Right lobe of liver (tissue), 6 donors: ENCODE data around the gene BEND7. TPM values are rescaled to one million over a fixed set of nuclear protein-coding genes. Genes with fewer than 3 reads are reported as not detected.
A peak's percentile ranks its signal among the peaks of the same experiment; 100 is the strongest.

Source experiments
- ATAC-seq, 4 donors: fragments of 200-7000 bp; cut with Tn5 transposase; one replicate each; pipeline ENCODE4 v1.9.1; 2020; ENCODE audit warnings: mild to moderate bottlenecking in 4 of 4, moderate library complexity in 4 of 4
- DNase-seq, 3 donors: peaks; one replicate each; pipeline ENCODE4 v3.0.0-alpha.2; 2020
- H3K27ac ChIP-seq, 3 donors: fragments of 200-600 bp; one replicate each; pipeline ENCODE4 v1.8.0; 2022
- H3K27me3 ChIP-seq, 2 donors: fragments of 200-600 bp; one replicate each; pipeline ENCODE4 v1.8.0; 2022
- H3K36me3 ChIP-seq, 4 donors: fragments of 200-600 bp; sonication (generic) in 1 of 4; one replicate each; pipeline versions ENCODE4 v1.5.1 to v1.8.0; 2017 to 2022; ENCODE audit warnings: control low read depth in 1 of 4
- H3K4me1 ChIP-seq, 4 donors: fragments of 200-600 bp; sonication (generic) in 1 of 4; one replicate each; pipeline versions ENCODE4 v1.5.1 to v1.8.0; 2017 to 2022; ENCODE audit warnings: control low read depth in 1 of 4
- H3K4me3 ChIP-seq, 3 donors: fragments of 200-600 bp; one replicate each; pipeline ENCODE4 v1.8.0; 2022
- H3K9me3 ChIP-seq, 4 donors: fragments of 200-600 bp; sonication (generic) in 1 of 4; one replicate each; pipeline versions ENCODE4 v1.5.1 to v1.8.0; 2017 to 2022; ENCODE audit warnings: control low read depth in 1 of 4
- CTCF ChIP-seq, 4 donors: fragments of 200-600 bp in 3 of 4; fragments of 450-650 bp in 1 of 4; IDR thresholded peaks; one replicate each; pipeline versions ENCODE4 v1.5.1 to v1.8.0; 2016 to 2022; ENCODE audit warnings: antibody characterized with exemption in 4 of 4, mild to moderate bottlenecking in 2 of 4
- POLR2A ChIP-seq: fragments of 450-650 bp; IDR thresholded peaks from one replicate; pipeline ENCODE4 v1.6.1; 2017; ENCODE audit warnings: antibody characterized with exemption, mild to moderate bottlenecking
- WGBS: methylation state at CpG from one replicate; pipeline ENCODE4 v1.1.6; 2018; ENCODE audit warnings: low coverage, low lambda C conversion rate; ENCODE audit not compliant: insufficient coverage; ENCODE audit errors: missing lambda C conversion rate; 5-methylcytosine and 5-hydroxymethylcytosine counted together
- intact Hi-C, 2 donors: fragments of 100-400 bp; cut with DNase I; formaldehyde crosslinking; loops; one replicate each; pipeline versions ENCODE4 v1.11.2 to v1.14.1; 2022
- total RNA-seq, 6 experiments: library from RNA; depleted of rRNA in 2 of 6; stranded (reverse); fragments of >200 nt in 2 of 6; fragmentation: NEBNext Ultra II Directional in 3 of 6; extraction: Animal tissue kit (Norgen Biotek cat#: 25700) in 3 of 6; gene quantifications; one replicate each; pipeline versions ENCODE4 v1.1.0 to v1.2.4, GENCODE V29; 2016 to 2023
- donor health status: DM: no; HTN: yes; CAD: no.
- donor health status: DM: no; HTN: no; CAD: no.
- donor health status: DM: no; HTN: no; CAD: no.
- donor health status: DM: no; HTN: yes; CAD: no.
- donor health status: DM: no; HTN: yes; CAD: no.

The BEND7 gene
- total RNA-seq, 6 experiments from 2014 or later, result 14.5 to 21.5 (median 15.6) TPM

- ATAC-seq (no peak), DNase-seq (no peak)
- Histone ChIP-seq H3K4me3 (no peak overlapping the region), H3K36me3 (no peaks in the 10 kb centered on the region), H3K9me3 (no peaks in the 10 kb centered on the region), H3K27me3 (no peaks in the 10 kb centered on the region), H3K4me1 (no peaks in the 10 kb centered on the region), H3K27ac (no peak overlapping the region)
- intact Hi-C loops, result no loop called here
- TF ChIP-seq CTCF (IDR thresholded peaks at IDR 0.05) (no peak), POLR2A (no peak)
- WGBS, result 90% methylated on average over 10 of the region's 10 CpGs
Measured at GRCh38 chr10:13481690-13482089, 47.1 kb downstream of the BEND7 start.

- DNase-seq (no peak), ATAC-seq (no peak)
- Histone ChIP-seq H3K4me1 (no peaks in the 10 kb centered on the region), H3K27ac (no peak overlapping the region), H3K36me3 (no peaks in the 10 kb centered on the region), H3K9me3 (no peaks in the 10 kb centered on the region), H3K27me3 (no peaks in the 10 kb centered on the region), H3K4me3 (no peak overlapping the region)
- no peak for TF ChIP-seq CTCF (IDR thresholded peaks at IDR 0.05)
- TF ChIP-seq POLR2A, result no peak
- intact Hi-C loops, result no loop called here
Measured at GRCh38 chr10:13475124-13475523, 53.7 kb downstream of the BEND7 start.

GRCh38 chr10:13473986-13474385, 54.8 kb downstream of the BEND7 start:
- intact Hi-C loops, result no loop called here
- no peaks in the 10 kb centered on the region for H3K4me1 ChIP-seq
- WGBS, result 92% methylated on average over 17 of the region's 26 CpGs

GRCh38 chr10:13472359-13472758, 56.5 kb downstream of the BEND7 start:
- Histone ChIP-seq H3K9me3 (no peaks in the 10 kb centered on the region), H3K36me3 (no peaks in the 10 kb centered on the region), H3K27me3 (no peaks in the 10 kb centered on the region), H3K4me1 (no peaks in the 10 kb centered on the region), H3K27ac (no peak overlapping the region), H3K4me3 (no peak overlapping the region)
- intact Hi-C loops, result no loop called here
- DNase-seq (no peak), ATAC-seq (no peak)
- WGBS, result 95% methylated on average over 8 of the region's 19 CpGs
- no peak for TF ChIP-seq POLR2A

More at GRCh38 chr10:13473986-13474385, 54.8 kb downstream of the BEND7 start:
- Histone ChIP-seq H3K27ac (no peak overlapping the region), H3K36me3 (no peaks in the 10 kb centered on the region), H3K4me3 (no peak overlapping the region), H3K9me3 (no peaks in the 10 kb centered on the region), H3K27me3 (no peaks in the 10 kb centered on the region)
- TF ChIP-seq CTCF (IDR thresholded peaks at IDR 0.05), result no peak
- TF ChIP-seq POLR2A, result no peak
- DNase-seq (no peak), ATAC-seq (no peak)

GRCh38 chr10:13470270-13470669, 58.5 kb downstream of the BEND7 start:
- 100% methylated on average over 1 of the region's 3 CpGs for WGBS
- intact Hi-C loops, result no loop called here
- no peaks in the 10 kb centered on the region for H3K9me3 ChIP-seq
- DNase-seq (no peak), ATAC-seq (no peak)
- H3K27me3 ChIP-seq, result no peaks in the 10 kb centered on the region
- TF ChIP-seq CTCF (IDR thresholded peaks at IDR 0.05), result peak in 1 of 4 donors; percentile 8
- TF ChIP-seq POLR2A, result no peak
- no peaks in the 10 kb centered on the region for H3K36me3 ChIP-seq
- no peak overlapping the region for H3K27ac ChIP-seq
- H3K4me1 ChIP-seq, result no peaks in the 10 kb centered on the region
- H3K4me3 ChIP-seq, result no peak overlapping the region
